Tibial nerve (tissue), 4 donors: Measurements from ENCODE around the gene IQSEC1. TPM values are rescaled to one million over a fixed set of nuclear protein-coding genes. Genes with fewer than 3 reads are reported as not detected.
A peak's percentile ranks its signal among the peaks of the same experiment; 100 is the strongest.

Experiments
- DNase-seq, 2 donors: peaks; one replicate each; pipeline ENCODE4 v3.0.0-alpha.2; 2019; ENCODE audit warnings: low spot score in 2 of 2
- H3K27ac ChIP-seq, 4 donors: fragments of 200-600 bp; sonication (generic) in 3 of 4; one replicate each; pipeline ENCODE4 v1.5.1; 2017 to 2019; ENCODE audit warnings: mild to moderate bottlenecking in 1 of 4
- H3K27me3 ChIP-seq, 2 donors: fragments of 200-600 bp; sonication (generic) in 1 of 2; one replicate each; pipeline versions ENCODE4 v1.5.1 to v1.6.0; 2017 to 2019
- H3K36me3 ChIP-seq, 3 donors: fragments of 200-600 bp; sonication (generic); one replicate each; pipeline ENCODE4 v1.5.1; 2018 to 2019
- H3K4me1 ChIP-seq, 4 donors: fragments of 200-600 bp; sonication (generic) in 3 of 4; one replicate each; pipeline ENCODE4 v1.5.1; 2017 to 2019
- H3K4me3 ChIP-seq, 4 donors: fragments of 200-600 bp; sonication (generic) in 3 of 4; one replicate each; pipeline ENCODE4 v1.5.1; 2017 to 2019; ENCODE audit warnings: mild to moderate bottlenecking in 1 of 4, moderate library complexity in 1 of 4
- H3K9me3 ChIP-seq, 4 donors: fragments of 200-600 bp; sonication (generic) in 3 of 4; one replicate each; pipeline ENCODE4 v1.5.1; 2017 to 2019
- EP300 ChIP-seq, 2 donors: sonication (generic); formaldehyde crosslinking; IDR thresholded peaks; one replicate each; pipeline ENCODE4 v1.6.1; 2017; ENCODE audit warnings: antibody characterized with exemption in 2 of 2, mild to moderate bottlenecking in 1 of 2
- POLR2A ChIP-seq, 2 donors: fragments of 450-650 bp; IDR thresholded peaks; one replicate each; pipeline ENCODE4 v1.6.1; 2017; ENCODE audit warnings: antibody characterized with exemption in 2 of 2, mild to moderate bottlenecking in 2 of 2, moderate library complexity in 2 of 2
- WGBS, 2 donors: methylation state at CpG; one replicate each; pipeline ENCODE4 v1.1.5; 2018; 5-methylcytosine and 5-hydroxymethylcytosine counted together
- total RNA-seq, 4 donors: library from RNA; depleted of rRNA; stranded (reverse); fragments of >200 nt; gene quantifications; one replicate each; pipeline ENCODE4 v1.1.0, GENCODE V29; 2016
- TF ChIP-seq, protein P1 (sequence below), 5 experiments: fragments of 200-600 bp in 3 of 5; fragments of 450-650 bp in 2 of 5; sonication (generic) in 3 of 5; IDR thresholded peaks; one replicate each; pipeline ENCODE4 v1.5.1; 2016 to 2019; ENCODE audit warnings: antibody characterized with exemption in 5 of 5, mild to moderate bottlenecking in 3 of 5, moderate library complexity in 2 of 5

IQSEC1 gene
- total RNA-seq, 4 donors from 2014 or later: 58.2 to 77.5 (median 68.6) TPM

DNA sequence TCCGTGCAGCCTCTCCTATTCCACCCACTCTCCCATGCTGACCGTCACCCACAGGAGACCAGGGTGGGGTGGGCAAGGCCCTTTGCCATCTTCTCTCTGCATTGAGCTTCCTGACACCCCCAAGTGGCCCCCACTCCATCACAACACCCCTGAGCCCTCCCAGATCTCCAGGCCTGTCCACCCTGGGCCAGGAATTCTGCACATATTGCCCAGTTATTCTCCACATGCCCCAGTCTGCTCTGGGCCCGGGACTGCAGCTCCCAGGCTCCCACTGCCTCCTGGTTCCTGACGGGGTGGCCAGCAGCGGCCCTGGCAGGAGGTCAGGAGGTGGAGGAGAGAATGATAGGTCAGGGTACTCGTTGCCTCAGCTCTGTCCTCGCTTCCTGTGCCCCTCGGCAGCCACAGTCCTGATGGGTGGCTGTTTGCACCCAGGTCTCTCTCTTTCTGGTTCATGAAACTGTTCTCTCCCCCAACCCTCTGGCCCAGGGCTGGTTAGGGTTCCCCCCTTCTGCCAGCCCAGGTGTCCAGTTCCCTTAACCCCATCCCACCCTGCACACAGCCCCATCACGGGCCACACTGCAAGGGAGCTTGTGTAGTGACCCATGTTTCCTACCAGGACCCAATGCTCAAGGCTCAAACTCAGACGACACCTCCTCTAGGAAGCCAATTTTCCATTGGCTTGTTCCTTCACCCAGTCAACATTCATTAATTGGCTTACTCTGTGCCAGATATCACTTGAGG is 47.3 kb downstream of the IQSEC1 start:
- Histone ChIP-seq H3K4me1 (peaks cover 0 to 35% (median 17%) of the 10 kb centered on the region in 4 donors), H3K27me3 (no peaks in the 10 kb centered on the region), H3K27ac (peak overlapping the region in 1 of 4 donors; percentile 79), H3K4me3 (no peak overlapping the region), H3K36me3 (no peaks in the 10 kb centered on the region), H3K9me3 (no peaks in the 10 kb centered on the region)
- 79 to 80% methylated on average over 10 of the region's 10 CpGs for WGBS, 2 donors
- DNase-seq: no peak
- TF ChIP-seq EP300 (IDR thresholded peaks at IDR 0.05): no peak

DNA sequence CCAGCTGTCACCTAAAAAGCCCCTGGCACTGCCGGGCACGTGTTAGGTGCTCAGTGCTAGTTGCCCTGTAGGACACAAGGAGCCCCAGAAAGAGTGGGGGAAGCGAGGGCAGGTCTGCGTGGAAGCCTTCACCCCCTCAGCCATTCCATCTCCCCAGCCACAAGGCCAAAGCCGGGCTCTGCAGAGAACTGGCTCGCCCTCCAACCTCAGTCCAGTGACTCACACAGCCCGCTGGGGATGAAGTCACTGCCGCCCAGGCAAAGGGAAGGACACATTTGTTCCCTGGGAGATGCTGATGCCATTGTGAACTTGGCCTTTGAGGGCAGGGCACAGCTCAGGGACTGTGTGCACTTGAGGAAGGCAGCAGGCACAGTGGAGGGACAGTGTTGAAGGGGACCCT is 48.1 kb downstream of the IQSEC1 start:
- no peak for DNase-seq
- H3K9me3 ChIP-seq: no peaks in the 10 kb centered on the region
- peak overlapping the region in 1 of 4 donors; percentile 79 for H3K27ac ChIP-seq
- H3K36me3 ChIP-seq: no peaks in the 10 kb centered on the region
- H3K27me3 ChIP-seq: no peaks in the 10 kb centered on the region
- H3K4me1 ChIP-seq: peaks cover 0 to 43% (median 19%) of the 10 kb centered on the region in 4 donors
- no peak overlapping the region for H3K4me3 ChIP-seq
- TF ChIP-seq EP300 (IDR thresholded peaks at IDR 0.05): no peak
- TF ChIP-seq, protein P1, sequence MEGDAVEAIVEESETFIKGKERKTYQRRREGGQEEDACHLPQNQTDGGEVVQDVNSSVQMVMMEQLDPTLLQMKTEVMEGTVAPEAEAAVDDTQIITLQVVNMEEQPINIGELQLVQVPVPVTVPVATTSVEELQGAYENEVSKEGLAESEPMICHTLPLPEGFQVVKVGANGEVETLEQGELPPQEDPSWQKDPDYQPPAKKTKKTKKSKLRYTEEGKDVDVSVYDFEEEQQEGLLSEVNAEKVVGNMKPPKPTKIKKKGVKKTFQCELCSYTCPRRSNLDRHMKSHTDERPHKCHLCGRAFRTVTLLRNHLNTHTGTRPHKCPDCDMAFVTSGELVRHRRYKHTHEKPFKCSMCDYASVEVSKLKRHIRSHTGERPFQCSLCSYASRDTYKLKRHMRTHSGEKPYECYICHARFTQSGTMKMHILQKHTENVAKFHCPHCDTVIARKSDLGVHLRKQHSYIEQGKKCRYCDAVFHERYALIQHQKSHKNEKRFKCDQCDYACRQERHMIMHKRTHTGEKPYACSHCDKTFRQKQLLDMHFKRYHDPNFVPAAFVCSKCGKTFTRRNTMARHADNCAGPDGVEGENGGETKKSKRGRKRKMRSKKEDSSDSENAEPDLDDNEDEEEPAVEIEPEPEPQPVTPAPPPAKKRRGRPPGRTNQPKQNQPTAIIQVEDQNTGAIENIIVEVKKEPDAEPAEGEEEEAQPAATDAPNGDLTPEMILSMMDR (IDR thresholded peaks at IDR 0.05): no peak
- no peak for TF ChIP-seq POLR2A (IDR thresholded peaks at IDR 0.05)
- 38 to 43% methylated on average over 5 to 6 of the region's 8 CpGs for WGBS, 2 donors

- H3K4me3 ChIP-seq: no peak overlapping the region
- TF ChIP-seq, protein P1 (IDR thresholded peaks at IDR 0.05): no peak
- TF ChIP-seq EP300 (IDR thresholded peaks at IDR 0.05): no peak
- TF ChIP-seq POLR2A (IDR thresholded peaks at IDR 0.05): no peak
- H3K27me3 ChIP-seq: no peaks in the 10 kb centered on the region
- peak overlapping the region in 1 of 4 donors; percentile 66 for H3K27ac ChIP-seq
- H3K36me3 ChIP-seq: no peaks in the 10 kb centered on the region
- H3K9me3 ChIP-seq: no peaks in the 10 kb centered on the region
- WGBS, 2 donors: 86 to 92% methylated on average over 2 of the region's 2 CpGs
- peaks cover 0 to 47% (median 20%) of the 10 kb centered on the region in 4 donors for H3K4me1 ChIP-seq
- no peak for DNase-seq
These were observed 48.5 kb downstream of the IQSEC1 start for GRCh38 chr3:13024765-13025065.

GRCh38 chr3:13023971-13024764 is 49.1 kb downstream of the IQSEC1 start:
- no peak for TF ChIP-seq EP300 (IDR thresholded peaks at IDR 0.05)
- TF ChIP-seq, protein P1 (IDR thresholded peaks at IDR 0.05): no peak
- no peak for TF ChIP-seq POLR2A (IDR thresholded peaks at IDR 0.05)
- no peak for DNase-seq
- Histone ChIP-seq H3K27me3 (no peaks in the 10 kb centered on the region), H3K36me3 (no peaks in the 10 kb centered on the region), H3K4me1 (peaks cover 0 to 52% (median 25%) of the 10 kb centered on the region in 4 donors), H3K4me3 (no peak overlapping the region), H3K9me3 (no peaks in the 10 kb centered on the region), H3K27ac (peak overlapping the region in 1 of 4 donors; percentile 66)
- 82 to 96% methylated on average over 6 of the region's 6 CpGs for WGBS, 2 donors

GRCh38 chr3:13023235-13023970 is 49.8 kb downstream of the IQSEC1 start:
- 81 to 83% methylated on average over 4 to 5 of the region's 5 CpGs for WGBS, 2 donors
- Histone ChIP-seq H3K4me3 (no peak overlapping the region), H3K36me3 (no peaks in the 10 kb centered on the region), H3K27me3 (no peaks in the 10 kb centered on the region), H3K27ac (peak overlapping the region in 3 of 4 donors; percentile 38 to 49 (median 48)), H3K9me3 (no peaks in the 10 kb centered on the region), H3K4me1 (peaks cover 0 to 60% (median 32%) of the 10 kb centered on the region in 4 donors)
- no peak for DNase-seq
- TF ChIP-seq POLR2A (IDR thresholded peaks at IDR 0.05) (no peak), EP300 (IDR thresholded peaks at IDR 0.05) (no peak)
- TF ChIP-seq, protein P1 (IDR thresholded peaks at IDR 0.05): no peak
